ENCODE results near the gene SIRPB2.

Gene SIRPB2

GRCh38 chr20:1437235-1437904 lies 53.9 kb downstream of the SIRPB2 start:
- Histone ChIP-seq H3K9ac (ENCODE audit: insufficient read length) (no peak overlapping the region), H3K4me3 (no peak overlapping the region), H3K9me3 (ENCODE audit: low read depth, low read length) (no peaks in the 10 kb centered on the region), H3K36me3 (ENCODE audit: insufficient read depth, low read length) (peaks cover 8% of the 10 kb centered on the region; the same call in 1 of the 2 replicates), H3K27ac (no peak overlapping the region)
- peak; percentile 69 for DNase-seq (ENCODE audit: low read depth, low spot score)
- no peak for TF ChIP-seq POLR2AphosphoS5 (IDR thresholded peaks at IDR 0.05; ENCODE audit: borderline replicate concordance, low read depth, low read length)
- TF ChIP-seq FOXP2 (optimal IDR thresholded peaks at IDR 0.05; ENCODE audit: control extremely low read depth, extremely low read length, insufficient read depth): no peak
- TF ChIP-seq EZH2 (IDR thresholded peaks at IDR 0.05): no peak

GRCh38 chr20:1436263-1436662 lies 55.0 kb downstream of the SIRPB2 start:
- no peak overlapping the region for H3K4me3 ChIP-seq

GRCh38 chr20:1435337-1435699 lies 55.9 kb downstream of the SIRPB2 start:
- H3K9ac ChIP-seq (ENCODE audit: insufficient read length): no peak overlapping the region
- no peak overlapping the region for H3K27ac ChIP-seq
- TF ChIP-seq POLR2AphosphoS5 (IDR thresholded peaks at IDR 0.05; ENCODE audit: borderline replicate concordance, low read depth, low read length) (no peak), EZH2 (IDR thresholded peaks at IDR 0.05) (no peak), FOXP2 (optimal IDR thresholded peaks at IDR 0.05; ENCODE audit: control extremely low read depth, extremely low read length, insufficient read depth) (no peak)
- H3K36me3 ChIP-seq (ENCODE audit: insufficient read depth, low read length): no peaks in the 10 kb centered on the region
- H3K9me3 ChIP-seq (ENCODE audit: low read depth, low read length): no peaks in the 10 kb centered on the region
- DNase-seq (ENCODE audit: low read depth, low spot score): no peak
- H3K4me3 ChIP-seq: no peak overlapping the region

More at GRCh38 chr20:1436263-1436662, 55.0 kb downstream of the SIRPB2 start:
- H3K9me3 ChIP-seq (ENCODE audit: low read depth, low read length): no peaks in the 10 kb centered on the region
- no peak for TF ChIP-seq POLR2AphosphoS5 (IDR thresholded peaks at IDR 0.05; ENCODE audit: borderline replicate concordance, low read depth, low read length)
- TF ChIP-seq FOXP2 (optimal IDR thresholded peaks at IDR 0.05; ENCODE audit: control extremely low read depth, extremely low read length, insufficient read depth): no peak
- TF ChIP-seq EZH2 (IDR thresholded peaks at IDR 0.05): no peak
- H3K27ac ChIP-seq: no peak overlapping the region
- no peak overlapping the region for H3K9ac ChIP-seq (ENCODE audit: insufficient read length)
- H3K36me3 ChIP-seq (ENCODE audit: insufficient read depth, low read length): no peaks in the 10 kb centered on the region
- no peak for DNase-seq (ENCODE audit: low read depth, low spot score)

- Histone ChIP-seq H3K27ac (no peak overlapping the region), H3K4me3 (no peak overlapping the region), H3K9ac (ENCODE audit: insufficient read length) (no peak overlapping the region), H3K9me3 (ENCODE audit: low read depth, low read length) (no peaks in the 10 kb centered on the region), H3K36me3 (ENCODE audit: insufficient read depth, low read length) (no peaks in the 10 kb centered on the region)
- TF ChIP-seq EZH2 (IDR thresholded peaks at IDR 0.05) (no peak), POLR2AphosphoS5 (IDR thresholded peaks at IDR 0.05; ENCODE audit: borderline replicate concordance, low read depth, low read length) (no peak), FOXP2 (optimal IDR thresholded peaks at IDR 0.05; ENCODE audit: control extremely low read depth, extremely low read length, insufficient read depth) (no peak)
- no peak for DNase-seq (ENCODE audit: low read depth, low spot score)
Observed at GRCh38 chr20:1434571-1435336, 56.5 kb downstream of the SIRPB2 start.

- H3K9me3 ChIP-seq (ENCODE audit: low read depth, low read length): no peaks in the 10 kb centered on the region
- H3K27ac ChIP-seq: no peak overlapping the region
- no peak overlapping the region for H3K4me3 ChIP-seq
- no peak for DNase-seq (ENCODE audit: low read depth, low spot score)
- H3K9ac ChIP-seq (ENCODE audit: insufficient read length): no peak overlapping the region
- no peaks in the 10 kb centered on the region for H3K36me3 ChIP-seq (ENCODE audit: insufficient read depth, low read length)
- TF ChIP-seq POLR2AphosphoS5 (IDR thresholded peaks at IDR 0.05; ENCODE audit: borderline replicate concordance, low read depth, low read length) (no peak), FOXP2 (optimal IDR thresholded peaks at IDR 0.05; ENCODE audit: control extremely low read depth, extremely low read length, insufficient read depth) (no peak), EZH2 (IDR thresholded peaks at IDR 0.05) (no peak)
Observed at GRCh38 chr20:1431158-1431557, 60.1 kb downstream of the SIRPB2 start.

- no peak overlapping the region for H3K9ac ChIP-seq (ENCODE audit: insufficient read length)
- no peak overlapping the region for H3K4me3 ChIP-seq
- TF ChIP-seq POLR2AphosphoS5 (IDR thresholded peaks at IDR 0.05; ENCODE audit: borderline replicate concordance, low read depth, low read length): no peak
- TF ChIP-seq FOXP2 (optimal IDR thresholded peaks at IDR 0.05; ENCODE audit: control extremely low read depth, extremely low read length, insufficient read depth): no peak
- TF ChIP-seq EZH2 (IDR thresholded peaks at IDR 0.05): no peak
Observed at GRCh38 chr20:1430004-1430451, 61.2 kb downstream of the SIRPB2 start.

GRCh38 chr20:1429143-1429728 lies 62.0 kb downstream of the SIRPB2 start:
- no peak overlapping the region for H3K27ac ChIP-seq
- no peaks in the 10 kb centered on the region for H3K9me3 ChIP-seq (ENCODE audit: low read depth, low read length)
- DNase-seq (ENCODE audit: low read depth, low spot score): no peak
- TF ChIP-seq FOXP2 (optimal IDR thresholded peaks at IDR 0.05; ENCODE audit: control extremely low read depth, extremely low read length, insufficient read depth) (no peak), EZH2 (IDR thresholded peaks at IDR 0.05) (no peak)
- no peak overlapping the region for H3K4me3 ChIP-seq
- H3K9ac ChIP-seq (ENCODE audit: insufficient read length): no peak overlapping the region
- H3K36me3 ChIP-seq (ENCODE audit: insufficient read depth, low read length): no peaks in the 10 kb centered on the region

More at GRCh38 chr20:1430004-1430451, 61.2 kb downstream of the SIRPB2 start:
- H3K27ac ChIP-seq: no peak overlapping the region
- H3K36me3 ChIP-seq (ENCODE audit: insufficient read depth, low read length): no peaks in the 10 kb centered on the region
- DNase-seq (ENCODE audit: low read depth, low spot score): no peak
- no peaks in the 10 kb centered on the region for H3K9me3 ChIP-seq (ENCODE audit: low read depth, low read length)

GRCh38 chr20:1427457-1428054 lies 63.7 kb downstream of the SIRPB2 start:
- H3K27ac ChIP-seq: peak overlapping the region; percentile 65
- no peak overlapping the region for H3K9ac ChIP-seq (ENCODE audit: insufficient read length)
- H3K36me3 ChIP-seq (ENCODE audit: insufficient read depth, low read length): no peaks in the 10 kb centered on the region
- peak; percentile 72 for DNase-seq (ENCODE audit: low read depth, low spot score)
- TF ChIP-seq POLR2AphosphoS5 (IDR thresholded peaks at IDR 0.05; ENCODE audit: borderline replicate concordance, low read depth, low read length): no peak
- TF ChIP-seq FOXP2 (optimal IDR thresholded peaks at IDR 0.05; ENCODE audit: control extremely low read depth, extremely low read length, insufficient read depth): peak; percentile 62
- no peak for TF ChIP-seq EZH2 (IDR thresholded peaks at IDR 0.05)
- H3K4me3 ChIP-seq: peak overlapping the region; percentile 41
- H3K9me3 ChIP-seq (ENCODE audit: low read depth, low read length): no peaks in the 10 kb centered on the region
